Progenitor cell of endocrine pancreas (in vitro differentiated cells): Measurements from ENCODE around the gene WDR41. TPM values are rescaled to one million over a fixed set of nuclear protein-coding genes. Genes with fewer than 3 reads are reported as not detected.

Source experiments
- DNase-seq: peaks from one replicate; pipeline ENCODE4 v3.0.0; 2021; ENCODE audit warnings: low spot score; ENCODE audit not compliant: unreplicated experiment
- H3K27ac Mint-ChIP-seq: 2 replicates; pipeline ENCODE4 v1.8.0; 2021; ENCODE audit warnings: mild to moderate bottlenecking, moderate library complexity, mixed read lengths
- H3K27me3 Mint-ChIP-seq: 2 replicates; pipeline ENCODE4 v1.8.0; 2021; ENCODE audit warnings: mixed read lengths
- H3K36me3 Mint-ChIP-seq: 2 replicates; pipeline ENCODE4 v1.8.0; 2022; ENCODE audit warnings: mixed read lengths; ENCODE audit not compliant: insufficient read depth
- H3K4me1 Mint-ChIP-seq: 2 replicates; pipeline ENCODE4 v1.8.0; 2021; ENCODE audit warnings: low read depth, mixed read lengths
- H3K4me3 Mint-ChIP-seq: 2 replicates; pipeline ENCODE4 v1.8.0; 2021; ENCODE audit warnings: low read depth, mild to moderate bottlenecking, moderate library complexity, mixed read lengths
- H3K9me3 Mint-ChIP-seq: 2 replicates; pipeline ENCODE4 v1.8.0; 2021; ENCODE audit warnings: low read depth, mixed read lengths
- total RNA-seq: library from RNA; stranded (reverse); gene quantifications from 2 replicates; pipeline ENCODE4 v1.2.1, GENCODE V29; 2021
- TF ChIP-seq, protein P1 (sequence below): fragments of 200-600 bp; sonication (generic); IDR thresholded peaks from one replicate; pipeline ENCODE4 v1.5.0; 2021; ENCODE audit warnings: antibody characterized with exemption, mild to moderate bottlenecking; ENCODE audit not compliant: unreplicated experiment

Gene WDR41
- total RNA-seq, 1 donor from 2014 or later, result 56.3 TPM

DNA sequence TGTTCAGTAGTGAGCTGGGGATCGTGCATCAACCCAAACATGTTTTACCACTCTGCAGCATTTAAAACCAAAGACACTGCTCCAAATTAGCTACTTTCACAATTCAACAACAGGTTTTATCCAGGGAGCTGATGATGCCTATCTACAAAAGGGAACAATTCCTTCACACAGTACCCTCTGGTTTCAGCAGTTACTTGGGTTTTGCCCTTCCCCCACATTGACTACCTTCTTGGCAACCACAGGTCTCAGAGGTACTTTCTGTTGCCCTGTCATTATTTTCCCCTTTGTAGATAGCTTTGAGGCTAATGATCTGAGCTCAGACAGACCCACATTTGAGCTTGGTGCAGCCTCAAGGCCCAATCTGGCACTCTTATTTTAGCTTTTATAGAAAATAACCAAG lies 96.1 kb downstream of the WDR41 start:
- TF ChIP-seq, protein P1, sequence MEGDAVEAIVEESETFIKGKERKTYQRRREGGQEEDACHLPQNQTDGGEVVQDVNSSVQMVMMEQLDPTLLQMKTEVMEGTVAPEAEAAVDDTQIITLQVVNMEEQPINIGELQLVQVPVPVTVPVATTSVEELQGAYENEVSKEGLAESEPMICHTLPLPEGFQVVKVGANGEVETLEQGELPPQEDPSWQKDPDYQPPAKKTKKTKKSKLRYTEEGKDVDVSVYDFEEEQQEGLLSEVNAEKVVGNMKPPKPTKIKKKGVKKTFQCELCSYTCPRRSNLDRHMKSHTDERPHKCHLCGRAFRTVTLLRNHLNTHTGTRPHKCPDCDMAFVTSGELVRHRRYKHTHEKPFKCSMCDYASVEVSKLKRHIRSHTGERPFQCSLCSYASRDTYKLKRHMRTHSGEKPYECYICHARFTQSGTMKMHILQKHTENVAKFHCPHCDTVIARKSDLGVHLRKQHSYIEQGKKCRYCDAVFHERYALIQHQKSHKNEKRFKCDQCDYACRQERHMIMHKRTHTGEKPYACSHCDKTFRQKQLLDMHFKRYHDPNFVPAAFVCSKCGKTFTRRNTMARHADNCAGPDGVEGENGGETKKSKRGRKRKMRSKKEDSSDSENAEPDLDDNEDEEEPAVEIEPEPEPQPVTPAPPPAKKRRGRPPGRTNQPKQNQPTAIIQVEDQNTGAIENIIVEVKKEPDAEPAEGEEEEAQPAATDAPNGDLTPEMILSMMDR, result no peak
- H3K4me1 Mint-ChIP-seq, result peaks cover 26% of the 10 kb centered on the region
- H3K4me3 Mint-ChIP-seq, result no peak overlapping the region
- H3K27me3 Mint-ChIP-seq, result no peaks in the 10 kb centered on the region
- no peaks in the 10 kb centered on the region for H3K9me3 Mint-ChIP-seq
- H3K36me3 Mint-ChIP-seq, result no peaks in the 10 kb centered on the region
- DNase-seq, result no peak
- H3K27ac Mint-ChIP-seq, result peak overlapping the region; percentile 65

DNA sequence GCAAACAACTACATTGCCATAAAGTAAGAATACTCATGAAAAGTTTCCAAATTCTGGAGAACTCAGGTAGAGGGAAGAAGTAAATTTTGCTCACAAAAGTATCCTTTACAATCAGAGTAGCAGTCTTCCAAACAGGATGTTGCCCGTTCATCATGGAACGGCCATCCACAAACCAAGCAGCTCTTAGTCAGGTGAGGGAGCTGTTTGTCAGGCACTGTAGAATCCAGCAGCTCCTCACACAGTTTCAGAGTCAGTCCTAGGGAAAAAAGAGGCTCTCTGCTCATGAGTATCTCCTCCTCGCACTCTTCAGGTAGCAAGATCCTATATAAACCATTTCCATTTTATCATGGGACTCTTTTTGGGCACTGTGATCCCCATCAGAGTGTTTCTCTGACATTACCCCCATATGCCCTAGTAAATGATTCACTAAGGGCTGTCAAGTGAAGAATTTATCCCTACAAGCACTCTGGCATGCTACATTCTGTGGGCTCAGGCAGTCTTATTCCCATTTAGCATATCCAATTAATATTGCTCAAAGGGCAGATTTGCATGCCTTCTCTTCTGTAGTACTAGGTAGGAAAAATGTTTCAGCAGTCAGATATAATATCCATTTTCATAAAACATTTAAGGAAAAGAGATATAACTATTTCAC lies 97.9 kb downstream of the WDR41 start:
- H3K4me1 Mint-ChIP-seq, result peaks cover 32% of the 10 kb centered on the region
- peak overlapping the region; percentile 11 for H3K27ac Mint-ChIP-seq
- TF ChIP-seq, protein P1, result no peak
- H3K4me3 Mint-ChIP-seq, result no peak overlapping the region
- H3K27me3 Mint-ChIP-seq, result no peaks in the 10 kb centered on the region
- DNase-seq, result no peak
- H3K9me3 Mint-ChIP-seq, result peaks cover 3% of the 10 kb centered on the region
- H3K36me3 Mint-ChIP-seq, result peaks cover 3% of the 10 kb centered on the region

DNA sequence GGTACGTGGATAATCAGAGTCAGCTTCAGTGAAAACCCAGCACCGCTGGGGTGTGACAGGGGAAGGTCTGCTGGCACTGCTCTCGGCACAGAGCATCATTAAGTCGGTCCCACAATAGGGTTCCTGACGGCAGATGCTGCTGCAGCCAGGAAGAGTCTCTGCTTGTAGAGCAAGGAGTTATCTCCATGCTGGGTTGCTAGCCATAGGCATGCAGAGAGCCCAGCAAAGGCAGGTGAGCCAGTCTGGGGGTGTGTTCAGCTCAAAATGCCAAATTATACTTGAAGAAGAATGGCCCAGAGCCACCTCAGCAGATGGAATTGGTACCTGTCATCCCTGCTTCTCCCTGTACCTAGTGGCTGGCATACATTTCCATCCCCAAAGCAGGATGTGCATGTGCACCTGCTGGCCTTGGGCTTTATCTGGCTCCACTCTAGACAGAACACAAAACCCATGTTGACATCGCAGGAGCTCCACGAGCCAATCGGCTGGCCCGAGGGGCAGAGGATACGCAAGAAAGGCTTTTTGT lies 100.8 kb downstream of the WDR41 start:
- Mint-ChIP-seq H3K4me1 (peaks cover 22% of the 10 kb centered on the region), H3K4me3 (no peak overlapping the region), H3K27ac (no peak overlapping the region), H3K27me3 (no peaks in the 10 kb centered on the region), H3K9me3 (peaks cover 9% of the 10 kb centered on the region), H3K36me3 (peaks cover 5% of the 10 kb centered on the region)
- TF ChIP-seq, protein P1, result no peak
- DNase-seq, result no peak

DNA sequence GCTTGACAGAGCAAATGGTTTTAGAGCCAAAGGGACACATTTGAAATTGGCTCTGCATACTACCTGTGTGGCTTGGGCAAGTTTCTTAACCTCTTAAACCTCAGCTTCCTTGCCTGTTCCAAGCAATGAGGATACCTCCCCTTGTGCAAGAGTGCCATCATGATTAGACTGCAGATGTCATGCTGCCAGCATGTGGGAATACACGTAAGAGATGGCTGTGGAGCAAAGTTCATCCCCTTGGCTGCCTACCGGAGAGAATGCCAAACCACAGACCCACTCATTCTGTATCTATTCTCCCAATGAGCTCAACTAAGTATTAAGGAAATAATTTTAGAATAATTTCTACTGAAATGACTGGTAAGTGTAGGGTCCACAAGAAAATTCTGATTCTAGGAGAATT lies 101.3 kb downstream of the WDR41 start:
- H3K9me3 Mint-ChIP-seq, result peaks cover 9% of the 10 kb centered on the region
- no peak overlapping the region for H3K27ac Mint-ChIP-seq
- peaks cover 5% of the 10 kb centered on the region for H3K36me3 Mint-ChIP-seq
- TF ChIP-seq, protein P1, result no peak
- H3K4me1 Mint-ChIP-seq, result peaks cover 17% of the 10 kb centered on the region
- DNase-seq, result no peak
- no peaks in the 10 kb centered on the region for H3K27me3 Mint-ChIP-seq
- H3K4me3 Mint-ChIP-seq, result no peak overlapping the region

DNA sequence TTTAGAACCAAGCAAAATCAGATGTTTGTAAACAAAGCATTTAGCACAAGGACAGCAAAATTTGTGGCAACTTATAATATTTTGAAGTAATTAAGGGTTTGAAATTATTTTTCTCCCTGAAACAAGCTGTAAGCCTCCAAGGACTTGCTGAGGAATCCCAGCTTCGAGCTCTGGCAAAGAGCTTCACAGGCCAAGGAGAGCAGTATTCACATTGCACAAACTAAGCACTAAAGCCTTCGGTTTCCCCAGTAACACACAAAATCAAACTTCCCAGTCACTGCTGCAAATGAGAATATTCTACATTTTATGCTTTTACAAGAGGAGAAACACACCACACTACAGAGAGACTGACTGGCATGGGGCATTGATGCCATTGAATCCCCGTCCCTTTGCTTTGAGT lies 101.9 kb downstream of the WDR41 start:
- H3K9me3 Mint-ChIP-seq, result peaks cover 12% of the 10 kb centered on the region
- no peak overlapping the region for H3K27ac Mint-ChIP-seq
- peaks cover 8% of the 10 kb centered on the region for H3K36me3 Mint-ChIP-seq
- DNase-seq, result no peak
- H3K27me3 Mint-ChIP-seq, result no peaks in the 10 kb centered on the region
- no peak overlapping the region for H3K4me3 Mint-ChIP-seq
- peaks cover 16% of the 10 kb centered on the region for H3K4me1 Mint-ChIP-seq
- TF ChIP-seq, protein P1, result no peak
